NB4 (cell line): Measurements from ENCODE around the gene UBE2V1.

Experiments used
- CTCF ChIP-seq: IDR thresholded peaks from one replicate; pipeline ENCODE4 v1.5.1; 2012; ENCODE audit warnings: low read depth, low read length
- MYC ChIP-seq: IDR thresholded peaks from 2 replicates; pipeline ENCODE4 v1.6.1; 2011; ENCODE audit warnings: low read depth, low read length

GRCh38 chr20:50101281-50101680 lies 11.7 kb downstream of the UBE2V1 start:
- TF ChIP-seq MYC = no peak
- no peak for TF ChIP-seq CTCF
